LNCaP clone FGC (cell line): Measurements from ENCODE around the gene SOX11.

ENCODE experiments used
- DNase-seq: peaks from one replicate; pipeline ENCODE4 v3.0.0-alpha.2; 2011; ENCODE audit warnings: low read depth
- H3K4me3 ChIP-seq: 2 replicates; pipeline ENCODE4 v1.5.1; 2011; ENCODE audit warnings: mild to moderate bottlenecking, low read depth, low read length, control low read depth
- TF ChIP-seq, protein P1 (sequence below): IDR thresholded peaks from 2 replicates; pipeline ENCODE4 v1.5.1; 2012; ENCODE audit warnings: mild to moderate bottlenecking; ENCODE audit not compliant: control insufficient read depth, insufficient read depth; ENCODE audit errors: extremely low read depth

The SOX11 gene

DNA sequence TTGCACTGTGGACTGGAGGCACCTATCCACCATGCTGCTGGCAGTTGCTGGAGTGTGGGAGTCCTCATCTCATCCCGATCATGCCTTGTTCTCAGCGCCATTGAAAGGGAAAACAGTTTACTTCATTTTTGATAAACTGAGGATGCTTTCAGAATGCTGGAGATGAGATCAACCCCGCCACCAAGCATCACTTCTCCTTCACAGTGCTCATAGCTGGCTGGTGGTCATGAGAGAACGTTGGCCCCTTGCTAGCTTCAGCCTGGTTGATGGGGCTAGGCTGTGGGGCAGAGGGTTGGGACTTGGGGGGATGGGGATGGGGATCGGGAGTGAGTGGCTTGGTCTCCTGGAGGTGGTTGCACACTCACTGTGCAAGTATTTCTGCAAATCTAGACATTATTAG is 30.1 kb downstream of the SOX11 start:
- TF ChIP-seq, protein P1, sequence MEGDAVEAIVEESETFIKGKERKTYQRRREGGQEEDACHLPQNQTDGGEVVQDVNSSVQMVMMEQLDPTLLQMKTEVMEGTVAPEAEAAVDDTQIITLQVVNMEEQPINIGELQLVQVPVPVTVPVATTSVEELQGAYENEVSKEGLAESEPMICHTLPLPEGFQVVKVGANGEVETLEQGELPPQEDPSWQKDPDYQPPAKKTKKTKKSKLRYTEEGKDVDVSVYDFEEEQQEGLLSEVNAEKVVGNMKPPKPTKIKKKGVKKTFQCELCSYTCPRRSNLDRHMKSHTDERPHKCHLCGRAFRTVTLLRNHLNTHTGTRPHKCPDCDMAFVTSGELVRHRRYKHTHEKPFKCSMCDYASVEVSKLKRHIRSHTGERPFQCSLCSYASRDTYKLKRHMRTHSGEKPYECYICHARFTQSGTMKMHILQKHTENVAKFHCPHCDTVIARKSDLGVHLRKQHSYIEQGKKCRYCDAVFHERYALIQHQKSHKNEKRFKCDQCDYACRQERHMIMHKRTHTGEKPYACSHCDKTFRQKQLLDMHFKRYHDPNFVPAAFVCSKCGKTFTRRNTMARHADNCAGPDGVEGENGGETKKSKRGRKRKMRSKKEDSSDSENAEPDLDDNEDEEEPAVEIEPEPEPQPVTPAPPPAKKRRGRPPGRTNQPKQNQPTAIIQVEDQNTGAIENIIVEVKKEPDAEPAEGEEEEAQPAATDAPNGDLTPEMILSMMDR = no peak
- no peak overlapping the region for H3K4me3 ChIP-seq
- no peak for DNase-seq

DNA sequence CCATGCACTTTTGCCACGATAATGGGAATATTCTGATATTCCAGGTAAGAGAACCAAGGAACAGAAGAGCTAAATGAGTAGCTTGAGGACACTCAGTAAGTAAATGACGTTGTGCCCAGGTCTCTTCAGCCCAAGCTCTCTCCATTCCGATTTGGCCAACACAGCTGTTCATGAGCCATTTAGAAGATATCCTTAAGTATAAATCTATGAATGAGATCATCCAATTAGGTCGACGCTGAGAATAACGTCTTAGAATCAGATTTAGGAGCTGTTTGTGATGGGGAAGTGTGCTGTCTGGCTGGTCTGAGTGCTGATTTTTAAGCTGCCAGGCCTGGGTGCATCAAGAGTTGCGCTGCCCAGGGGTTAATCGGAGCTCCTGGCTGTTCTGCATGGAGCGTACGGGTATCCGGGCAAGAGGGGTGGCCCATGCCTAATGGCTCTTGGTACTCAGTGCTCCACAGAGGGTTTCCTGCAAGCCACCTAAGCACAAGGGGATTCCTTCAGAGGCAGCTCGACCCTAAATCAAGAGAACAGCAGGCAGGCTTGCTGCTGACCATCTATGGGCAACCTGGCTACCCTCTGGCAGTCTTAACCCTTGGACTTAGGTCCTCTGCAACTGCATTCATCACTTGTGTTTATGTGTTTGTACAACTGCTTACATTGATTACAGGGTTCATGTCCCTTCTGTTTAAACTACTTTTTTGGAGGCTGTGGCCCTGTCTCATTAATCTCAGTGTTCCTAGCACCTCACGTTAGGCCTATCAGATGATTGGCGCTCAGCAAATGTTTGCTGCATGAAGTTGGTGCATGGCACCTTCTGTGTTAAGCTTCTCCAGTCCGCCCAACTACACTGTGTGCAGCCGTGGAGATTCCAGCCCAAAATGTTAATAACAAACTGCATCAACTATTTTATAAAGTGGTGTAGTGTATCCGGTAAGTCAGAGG is 31.9 kb downstream of the SOX11 start:
- H3K4me3 ChIP-seq = no peak overlapping the region
- TF ChIP-seq, protein P1 = no peak
- no peak for DNase-seq

DNA sequence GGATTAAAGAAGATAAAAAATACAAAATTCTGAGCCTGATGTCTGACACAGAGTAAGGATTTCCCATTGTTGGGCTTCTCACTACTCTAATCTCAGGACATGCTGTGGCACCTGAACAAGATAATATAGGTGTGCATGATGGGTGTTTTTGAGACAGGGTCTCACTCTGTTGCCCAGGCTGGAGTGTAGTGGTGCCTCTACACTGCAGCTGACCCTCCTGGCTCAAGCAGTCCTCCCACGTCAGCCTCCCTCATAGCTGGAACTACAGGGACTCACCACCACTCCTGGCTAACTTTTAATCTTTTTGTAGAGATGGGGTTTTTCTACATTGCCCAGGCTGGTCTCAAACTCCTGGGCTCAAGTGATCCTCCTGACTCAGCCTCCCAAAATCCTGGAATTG is 32.9 kb downstream of the SOX11 start:
- TF ChIP-seq, protein P1 = no peak
- no peak overlapping the region for H3K4me3 ChIP-seq
- no peak for DNase-seq

DNA sequence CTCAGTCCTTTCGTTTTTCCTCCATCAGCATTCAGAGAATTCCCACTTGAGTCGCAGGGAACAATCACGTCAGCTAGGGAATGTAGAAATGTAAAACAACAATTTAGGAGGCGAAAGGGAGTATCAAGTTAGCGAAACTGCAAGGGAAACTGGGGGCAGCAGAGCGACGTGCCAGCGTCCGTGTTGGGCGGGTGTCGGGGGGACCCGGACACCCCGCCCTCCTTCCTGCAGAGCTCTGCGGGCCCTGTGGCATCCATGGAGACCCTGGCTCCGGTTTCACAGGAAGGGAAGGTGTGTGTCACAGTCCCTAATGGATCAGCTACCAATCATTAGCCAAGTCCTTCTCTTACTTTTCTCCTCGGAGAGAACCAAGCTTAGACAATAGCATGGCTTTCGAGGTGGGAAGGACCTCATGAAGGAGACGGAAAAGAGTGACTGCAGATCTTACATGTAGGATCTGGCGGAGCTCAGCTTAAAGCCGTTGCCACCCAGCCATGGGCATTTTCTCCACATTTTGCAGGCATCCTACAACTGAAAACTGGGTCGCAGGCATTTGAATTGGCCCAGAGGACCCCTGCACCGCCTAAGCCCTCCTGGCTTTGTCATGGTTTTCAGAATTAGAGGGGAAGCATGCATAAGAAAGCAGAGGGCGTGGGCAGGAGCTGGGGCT is 33.7 kb downstream of the SOX11 start:
- H3K4me3 ChIP-seq = no peak overlapping the region
- no peak for DNase-seq

DNA sequence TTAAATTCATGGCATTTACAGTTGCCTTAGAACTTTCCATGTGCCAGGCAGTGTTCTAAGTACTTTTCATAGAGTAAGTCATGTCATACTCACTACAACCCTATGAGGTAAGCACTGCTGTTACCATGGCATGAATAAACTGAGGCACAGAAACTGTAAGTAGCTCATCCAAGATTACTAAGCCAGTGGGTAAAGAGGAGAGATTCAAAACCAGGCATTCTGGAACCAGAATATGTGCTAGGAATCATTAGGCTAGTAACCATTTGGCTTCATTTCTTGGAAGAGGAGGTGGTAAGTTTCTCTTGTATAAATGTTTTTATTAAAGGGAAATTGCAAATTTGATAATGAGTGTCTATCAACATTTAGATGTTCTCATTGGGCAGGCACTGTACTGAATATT is 35.1 kb downstream of the SOX11 start:
- TF ChIP-seq, protein P1 = no peak
- no peak overlapping the region for H3K4me3 ChIP-seq

More for the DNA sequence above, 33.7 kb downstream of the SOX11 start:
- TF ChIP-seq, protein P1 = no peak

DNA sequence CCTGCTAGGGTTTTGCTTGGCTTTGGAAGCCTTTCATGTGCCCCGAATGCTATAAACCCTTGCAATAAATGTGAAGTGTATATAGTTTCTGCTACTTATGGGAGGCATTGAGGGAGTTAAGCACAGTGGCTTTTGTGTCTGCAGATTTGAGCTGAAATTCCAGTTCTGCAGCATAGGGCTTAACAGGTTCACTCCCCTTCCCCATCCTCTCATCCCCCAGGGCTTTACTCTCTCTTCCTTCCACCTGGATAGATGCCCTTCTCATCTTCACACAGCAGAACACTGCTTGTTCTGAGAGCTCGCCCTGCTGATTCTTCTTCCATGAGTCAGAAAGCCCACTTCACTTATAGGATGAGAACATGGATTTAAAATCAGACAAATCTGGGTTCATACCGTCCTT is 37.2 kb downstream of the SOX11 start:
- TF ChIP-seq, protein P1 = no peak
- DNase-seq = no peak
- H3K4me3 ChIP-seq = no peak overlapping the region

More for the DNA sequence above, 35.1 kb downstream of the SOX11 start:
- no peak for DNase-seq
